Left renal cortex interstitium (tissue), 4 donors: Measurements from ENCODE around the gene PGGT1B. TPM values are rescaled to one million over a fixed set of nuclear protein-coding genes. Genes with fewer than 3 reads are reported as not detected.

Experiments used
- DNase-seq, 4 donors: peaks; one replicate each; pipeline ENCODE4 v3.0.0-alpha.2; 2013; ENCODE audit warnings: low read depth in 4 of 4, low spot score in 2 of 4, missing footprints in 1 of 4
- polyA plus RNA-seq, 4 donors: library from polyadenylated mRNA; unstranded; fragments of 120-200 nt; gene quantifications; one replicate each; pipeline ENCODE4 v1.2.1, GENCODE V29; 2013; ENCODE audit not compliant: insufficient read length in 4 of 4

PGGT1B gene
- polyA plus RNA-seq, result 10 to 100 TPM; 28.1 to 36.5 (median 31.3) TPM

DNA sequence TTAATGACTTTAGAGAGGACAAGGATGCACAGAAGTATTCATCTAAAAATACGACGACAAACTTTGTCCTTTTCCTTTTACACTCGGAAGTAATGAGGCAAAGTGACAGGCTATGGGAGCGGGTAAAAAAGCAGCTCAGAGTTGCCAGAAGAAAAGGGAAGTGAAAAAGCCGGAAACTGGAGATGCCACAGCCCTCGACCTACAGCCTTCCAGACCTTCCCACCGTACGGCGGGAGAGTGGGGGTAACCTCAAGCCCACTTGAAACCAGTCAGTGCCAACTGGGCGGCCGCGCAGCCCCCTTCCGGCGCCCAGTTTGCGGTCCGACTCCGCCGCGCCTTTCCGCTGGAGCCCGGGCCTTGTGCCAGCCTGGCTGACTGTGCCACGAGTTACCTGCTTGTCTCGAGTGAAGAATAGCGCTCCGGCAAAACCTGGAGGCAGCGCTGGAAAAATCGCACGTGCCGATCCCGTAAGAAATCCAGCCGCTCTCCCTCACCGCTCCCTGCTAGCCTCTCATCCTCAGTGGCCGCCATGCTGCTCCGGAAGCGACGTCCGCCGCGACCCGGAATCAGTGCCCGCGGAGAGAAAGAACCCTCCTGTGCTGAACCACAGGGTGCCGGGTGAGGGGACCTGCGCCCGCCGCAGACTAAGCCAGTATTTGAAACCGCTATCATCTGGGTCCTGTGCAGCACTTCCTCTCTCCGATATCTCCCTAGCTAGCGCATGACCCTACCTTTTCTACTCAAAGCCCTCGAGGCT is at the start of gene PGGT1B:
Gene PGGT1B, minus strand, starts transcription at position 557 of the 757 bp plus-strand sequence. Its CDS starts 26 bp downstream, at position 531.
- DNase-seq, result peak; percentile 38 to 60 (median 50)

DNA sequence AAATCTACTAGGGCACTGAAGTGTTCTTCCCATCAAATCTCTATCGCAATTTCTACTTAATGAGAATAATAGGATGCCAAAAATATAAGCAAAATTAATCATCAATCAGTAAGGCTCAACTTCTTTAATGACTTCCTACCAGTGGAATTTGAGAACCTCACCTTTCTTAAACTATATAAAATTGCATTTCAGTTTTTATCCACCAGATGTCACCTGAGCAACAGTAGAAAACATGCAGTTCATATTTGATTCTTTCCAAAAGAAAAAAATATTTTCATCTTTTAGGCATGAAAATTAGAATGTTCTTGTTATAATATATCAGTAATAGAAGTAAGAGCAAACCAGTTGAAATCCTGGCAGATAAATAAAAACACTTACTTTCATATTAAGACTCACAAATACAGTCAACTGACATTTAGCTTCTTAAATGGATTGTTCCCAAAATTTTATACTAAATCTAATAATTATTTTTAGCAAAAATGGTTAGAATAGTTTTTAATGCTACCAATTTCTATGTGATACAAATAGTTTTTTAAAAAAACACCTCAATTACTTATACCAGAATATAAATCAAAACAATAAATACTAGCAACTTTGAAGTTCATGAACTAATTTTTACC is 47.2 kb upstream of the PGGT1B start:
- DNase-seq, result no peak

DNA sequence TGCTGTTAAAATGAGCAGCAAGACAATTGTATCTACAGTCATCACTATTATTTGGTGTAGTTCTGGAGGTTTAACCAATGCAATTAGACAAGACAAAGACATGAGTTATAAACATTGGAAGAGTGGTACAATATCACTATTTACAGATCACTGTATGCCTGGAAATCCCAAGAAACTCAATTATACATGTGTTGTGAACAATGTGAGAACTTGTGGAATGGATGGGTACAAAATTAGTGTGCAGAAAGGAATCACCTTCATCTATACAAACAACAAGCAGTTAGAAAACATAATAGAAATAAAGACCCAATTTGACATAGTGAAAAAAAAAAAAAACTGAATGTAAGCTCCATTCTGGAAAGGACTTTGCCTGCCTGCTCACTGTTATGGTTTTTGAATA is 46.1 kb upstream of the PGGT1B start:
- DNase-seq, result no peak

GRCh38 chr5:115306011-115306536 is 43.4 kb upstream of the PGGT1B start:
- no peak for DNase-seq

DNA sequence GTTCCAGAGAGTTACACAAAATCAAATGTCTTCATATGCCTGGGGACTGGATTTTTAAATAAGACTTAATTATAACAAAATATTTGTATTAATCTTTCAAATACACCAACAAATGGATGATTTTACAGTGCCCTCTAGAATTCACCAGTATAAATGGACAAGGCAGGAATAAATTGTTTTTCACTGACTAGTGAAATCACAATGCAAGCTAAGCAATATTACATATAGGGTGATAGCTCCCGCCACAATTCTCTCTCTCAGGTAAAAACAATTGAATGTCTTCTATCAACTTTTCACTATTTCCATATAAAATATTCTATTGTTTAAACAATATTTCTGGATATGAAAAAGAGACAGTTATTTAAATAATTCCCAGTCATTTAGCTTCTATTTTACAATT is 41.8 kb upstream of the PGGT1B start:
- DNase-seq, result no peak

GRCh38 chr5:115298811-115299210 is 36.1 kb upstream of the PGGT1B start:
- no peak for DNase-seq

DNA sequence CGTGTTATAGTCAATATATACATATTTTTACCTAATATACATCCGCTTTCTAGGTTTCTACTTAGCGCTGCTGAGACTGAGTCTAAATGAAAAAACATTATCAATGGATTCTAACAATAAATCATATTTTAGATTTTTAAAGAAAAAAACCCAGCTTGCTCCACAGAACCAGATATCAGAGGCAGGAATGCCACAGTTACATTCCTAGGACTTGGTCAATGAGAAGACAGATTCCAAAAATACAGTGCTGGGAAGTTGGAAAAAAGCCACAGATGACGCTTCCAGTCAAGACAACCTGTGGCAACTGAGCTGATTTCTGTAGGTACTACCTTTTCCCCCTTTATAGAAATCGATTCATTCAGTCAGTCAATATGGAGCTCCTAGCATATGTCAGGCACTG is 34.4 kb upstream of the PGGT1B start:
- DNase-seq, result no peak

GRCh38 chr5:115296124-115297022 is 33.7 kb upstream of the PGGT1B start, which contains the start of gene CCDC112:
CCDC112 (minus strand) TSS chr5:115296654; CDS start chr5:115296543, 111 bp downstream.
- DNase-seq, result peak in 1 of 4 donors; percentile 38

DNA sequence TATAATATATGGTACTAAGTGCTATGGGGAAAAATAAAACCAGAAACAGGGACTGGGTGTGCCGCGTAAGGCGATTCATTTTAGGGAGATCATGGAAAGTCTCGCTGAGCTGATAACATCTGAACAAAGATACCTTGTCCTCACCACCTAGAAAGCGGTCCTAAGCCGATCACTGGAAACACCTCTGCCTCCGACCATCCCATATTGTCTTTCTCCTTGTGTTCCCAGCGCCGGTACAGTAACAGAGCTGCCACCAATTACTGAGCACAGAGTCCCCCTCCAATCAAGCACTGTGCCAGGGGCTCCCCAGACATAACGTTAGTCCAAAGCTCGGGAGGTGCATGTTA is 33.1 kb upstream of the PGGT1B start:
- no peak for DNase-seq

DNA sequence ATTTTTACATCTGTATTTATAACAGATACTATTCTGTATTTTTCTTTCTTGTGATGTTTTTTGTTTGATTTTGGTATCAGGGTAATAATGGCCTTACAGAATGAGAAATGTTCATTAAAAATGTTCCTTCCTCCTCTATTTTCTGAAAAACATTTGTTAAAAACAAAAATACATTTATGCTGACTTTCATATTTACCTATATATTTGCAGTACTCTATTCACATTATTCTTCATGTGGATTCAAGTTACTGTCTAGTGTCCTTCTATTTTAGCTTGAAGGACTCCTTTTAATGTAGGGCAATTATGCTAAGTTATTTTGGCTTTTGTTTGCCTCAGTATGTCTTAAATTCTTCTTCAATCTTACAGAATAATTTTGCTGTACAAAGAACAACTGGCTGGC is 28.7 kb upstream of the PGGT1B start:
- DNase-seq, result no peak

DNA sequence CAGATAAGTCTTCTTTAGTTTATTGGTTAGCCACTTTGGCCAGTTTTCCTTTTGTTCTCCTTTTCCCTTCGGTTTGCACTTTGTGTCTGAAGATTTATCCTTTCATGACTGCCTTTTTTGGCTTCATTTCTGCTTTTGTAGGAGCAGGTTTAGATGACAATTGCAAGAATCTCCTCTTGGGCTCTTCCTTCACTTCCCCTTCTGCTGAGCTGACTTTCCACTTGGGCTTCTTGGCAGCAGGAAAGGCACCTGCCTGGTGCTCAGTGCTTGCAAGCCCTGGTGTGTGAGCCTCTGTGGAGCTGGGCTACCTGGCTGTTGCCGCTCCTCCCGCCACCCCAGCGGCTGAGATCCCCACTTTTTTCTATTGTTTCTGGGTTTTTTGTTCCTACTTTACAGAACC is 26.4 kb upstream of the PGGT1B start:
- DNase-seq, result no peak

DNA sequence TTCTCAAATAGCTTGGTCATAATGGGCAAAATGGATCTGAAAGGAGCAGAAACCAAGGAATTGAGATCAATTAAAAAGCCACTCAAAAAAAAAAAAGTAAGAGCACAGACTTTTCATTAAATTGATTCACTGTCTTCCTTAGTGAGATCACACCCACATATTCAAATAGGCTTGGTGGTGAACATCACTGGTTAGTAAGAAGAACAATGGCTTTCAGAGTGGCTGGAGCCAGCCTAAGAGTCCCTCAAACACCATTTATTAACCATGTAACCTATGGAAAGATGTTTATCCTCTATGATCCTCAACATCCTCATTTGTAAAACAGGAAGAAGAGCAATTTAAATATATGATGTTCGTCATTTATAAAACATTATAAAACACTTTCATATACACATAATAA is 21.3 kb upstream of the PGGT1B start:
- no peak for DNase-seq

DNA sequence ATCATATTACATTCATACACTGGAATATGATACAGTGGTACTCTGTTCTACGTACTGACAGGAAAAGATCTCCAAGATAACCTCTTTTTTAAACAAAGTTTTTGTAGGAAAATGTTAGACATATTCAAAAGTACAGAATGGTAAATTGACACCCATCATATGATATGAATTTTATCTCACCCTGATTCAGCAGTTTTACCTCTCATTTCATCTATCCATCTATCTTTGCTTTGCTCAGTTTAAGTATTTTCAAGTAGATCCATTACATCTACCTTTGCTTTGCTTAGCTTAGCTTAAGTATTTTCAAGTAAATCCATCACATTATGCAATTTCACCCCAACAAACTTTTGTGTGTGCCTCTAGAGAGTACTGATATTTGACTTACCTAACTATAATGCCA is 19.5 kb upstream of the PGGT1B start:
- no peak for DNase-seq

DNA sequence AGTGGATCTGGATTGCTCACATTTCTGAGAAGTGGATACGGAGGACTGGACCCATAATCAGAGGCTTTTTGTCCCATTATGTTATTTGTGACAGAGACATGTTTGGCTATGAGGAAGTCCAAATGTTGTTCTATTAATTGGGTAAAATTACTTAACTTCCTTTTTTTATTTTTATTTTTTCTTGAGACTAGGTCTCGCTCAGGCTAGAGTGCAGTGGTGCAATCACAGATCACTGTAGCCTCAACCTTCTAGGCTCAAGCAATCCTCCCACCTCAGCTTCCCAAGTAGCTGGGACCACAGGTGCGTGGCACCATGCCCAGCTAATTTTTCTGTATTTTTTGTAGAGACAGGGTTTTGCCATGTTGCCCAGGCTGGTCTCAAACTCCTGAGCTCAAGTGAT is 11.9 kb upstream of the PGGT1B start:
- no peak for DNase-seq

GRCh38 chr5:115272297-115272958 is 9.8 kb upstream of the PGGT1B start:
- DNase-seq, result no peak

DNA sequence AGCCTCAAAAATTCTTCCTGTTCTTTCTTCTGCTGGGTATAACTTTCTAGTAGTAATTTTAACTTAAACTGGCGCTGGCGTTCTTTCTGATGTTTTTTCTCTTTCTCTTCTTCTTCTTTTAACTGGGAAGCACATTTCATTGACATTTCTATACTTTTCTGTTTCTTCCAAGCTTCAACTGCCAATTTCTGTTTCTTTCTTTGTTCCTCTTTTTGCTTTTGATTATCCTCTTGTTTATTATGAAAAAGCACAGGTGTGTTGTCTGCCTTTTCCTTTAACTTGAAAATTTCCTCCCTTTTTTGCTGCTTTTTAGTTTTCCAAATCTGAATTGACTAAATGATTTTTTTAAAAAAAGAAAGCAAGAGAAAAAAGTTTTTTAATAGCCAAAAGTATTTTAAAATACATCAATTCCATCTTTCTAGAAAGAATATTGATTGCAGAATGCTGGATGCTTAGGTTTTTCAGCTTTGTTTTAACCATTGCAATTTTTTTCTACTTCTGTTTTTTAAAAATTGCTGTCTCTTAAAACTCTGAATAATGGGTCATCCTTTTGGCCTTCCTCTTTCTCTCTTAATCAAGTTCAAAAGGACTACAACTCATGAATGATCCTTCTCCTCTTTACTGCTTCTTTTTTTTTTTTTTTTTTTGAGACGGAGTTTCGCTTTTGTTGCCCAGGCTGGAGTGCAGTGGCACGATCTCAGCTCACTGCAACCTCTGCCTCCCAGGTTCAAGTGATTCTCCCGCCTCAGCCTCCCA is 8.8 kb upstream of the PGGT1B start:
- no peak for DNase-seq

DNA sequence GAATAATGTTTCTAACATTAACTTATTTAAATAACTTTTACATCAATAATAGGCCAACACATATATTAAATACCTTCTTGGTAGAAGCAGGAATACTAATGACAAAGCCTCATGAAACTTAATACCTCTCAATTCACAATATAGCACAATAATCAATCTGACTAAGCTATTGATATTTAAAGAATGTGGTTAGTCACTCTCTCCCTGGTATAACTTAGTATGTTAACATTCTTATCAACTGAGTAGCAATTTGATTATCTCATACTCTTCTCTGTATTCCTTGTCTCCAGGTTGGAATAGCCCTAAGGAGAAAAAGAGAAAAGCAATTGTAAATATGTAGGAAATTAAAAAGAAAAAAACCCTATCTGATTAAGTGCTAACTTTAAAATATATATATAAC is 4.9 kb upstream of the PGGT1B start:
- DNase-seq, result no peak

- no peak for DNase-seq
Measured at GRCh38 chr5:115265220-115265619, 2.5 kb upstream of the PGGT1B start.

DNA sequence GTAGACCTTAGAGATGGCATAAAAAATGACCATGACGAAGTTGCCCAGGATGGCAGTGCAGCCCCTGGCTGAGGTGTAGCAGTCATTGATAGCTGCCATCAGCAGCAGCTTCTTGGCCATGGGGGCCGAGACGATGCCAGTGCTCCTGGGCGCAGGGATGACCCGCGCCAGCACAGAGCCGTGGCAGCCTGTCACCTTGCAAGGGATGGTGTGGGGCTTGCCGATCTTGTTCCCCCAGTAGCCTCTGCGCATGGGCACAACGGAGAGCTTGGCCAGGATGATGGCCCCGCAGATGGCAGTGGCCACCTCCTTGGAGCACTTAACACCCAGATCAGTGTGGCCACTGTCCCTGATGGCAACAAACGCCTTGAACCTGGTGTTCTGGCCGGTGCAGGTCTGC is 2.1 kb upstream of the PGGT1B start:
- no peak for DNase-seq

DNA sequence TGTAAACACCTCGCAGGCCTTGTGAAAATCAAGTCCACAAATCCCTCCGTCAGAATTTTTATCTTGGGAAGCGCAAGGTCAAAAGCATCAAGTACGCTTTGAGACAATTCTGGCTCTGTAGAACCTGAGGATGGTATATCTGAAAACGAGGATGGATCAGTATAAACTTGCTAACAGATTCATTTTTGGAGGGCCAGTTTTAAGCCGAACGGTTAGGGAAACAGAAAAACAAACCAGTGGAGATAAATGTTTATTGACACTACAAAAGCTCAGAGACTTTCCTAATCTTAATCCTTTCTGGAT is 352 bp upstream of the PGGT1B start:
- peak in 2 of 4 donors; percentile 32 to 39 for DNase-seq
